ENCODE results near the gene ZDHHC9. TPM values are rescaled to one million over a fixed set of nuclear protein-coding genes. Genes with fewer than 3 reads are reported as not detected.

ZDHHC9 gene
- total RNA-seq, 4 donors from 2014 or later: 32.5 to 60.1 (median 41.6) TPM

- no peak for DNase-seq (ENCODE audit: low spot score in 2 of 2)
- no peaks in the 10 kb centered on the region for H3K27me3 ChIP-seq
- no peaks in the 10 kb centered on the region for H3K9me3 ChIP-seq
- H3K4me1 ChIP-seq: no peaks in the 10 kb centered on the region
- no peak overlapping the region for H3K27ac ChIP-seq
- WGBS: 61% methylated on average over 6 of the region's 6 CpGs
- TF ChIP-seq EP300 (IDR thresholded peaks at IDR 0.05) (no peak), POLR2A (IDR thresholded peaks at IDR 0.05) (no peak), CTCF (IDR thresholded peaks at IDR 0.05) (no peak), POLR2AphosphoS5 (IDR thresholded peaks at IDR 0.05) (no peak)
- no peak overlapping the region for H3K4me3 ChIP-seq
- peaks cover 17% of the 10 kb centered on the region for H3K36me3 ChIP-seq
Measured at GRCh38 chrX:129813662-129814368, 29.9 kb downstream of the ZDHHC9 start.

- 82% methylated on average over 7 of the region's 7 CpGs for WGBS
- H3K27me3 ChIP-seq: no peaks in the 10 kb centered on the region
- H3K36me3 ChIP-seq: peaks cover 30% of the 10 kb centered on the region
- H3K27ac ChIP-seq: peak overlapping the region; percentile 24
- H3K4me1 ChIP-seq: no peaks in the 10 kb centered on the region
- H3K4me3 ChIP-seq: no peak overlapping the region
- no peak for DNase-seq (ENCODE audit: low spot score in 2 of 2)
- TF ChIP-seq CTCF (IDR thresholded peaks at IDR 0.05) (no peak), POLR2AphosphoS5 (IDR thresholded peaks at IDR 0.05) (no peak), POLR2A (IDR thresholded peaks at IDR 0.05) (no peak), EP300 (IDR thresholded peaks at IDR 0.05) (no peak)
- no peaks in the 10 kb centered on the region for H3K9me3 ChIP-seq
Measured at GRCh38 chrX:129808829-129809796, 34.6 kb downstream of the ZDHHC9 start.

GRCh38 chrX:129808158-129808828 is 35.4 kb downstream of the ZDHHC9 start:
- Histone ChIP-seq H3K4me3 (no peak overlapping the region), H3K9me3 (no peaks in the 10 kb centered on the region), H3K36me3 (peaks cover 30% of the 10 kb centered on the region), H3K27ac (no peak overlapping the region), H3K4me1 (no peaks in the 10 kb centered on the region), H3K27me3 (no peaks in the 10 kb centered on the region)
- 49% methylated on average over 2 of the region's 2 CpGs for WGBS
- DNase-seq (ENCODE audit: low spot score in 2 of 2): no peak
- no peak for TF ChIP-seq CTCF (IDR thresholded peaks at IDR 0.05)
- TF ChIP-seq EP300 (IDR thresholded peaks at IDR 0.05): no peak
- no peak for TF ChIP-seq POLR2A (IDR thresholded peaks at IDR 0.05)
- no peak for TF ChIP-seq POLR2AphosphoS5 (IDR thresholded peaks at IDR 0.05)

- H3K27me3 ChIP-seq: no peaks in the 10 kb centered on the region
- TF ChIP-seq EP300 (IDR thresholded peaks at IDR 0.05) (no peak), POLR2AphosphoS5 (IDR thresholded peaks at IDR 0.05) (no peak), CTCF (IDR thresholded peaks at IDR 0.05) (no peak), POLR2A (IDR thresholded peaks at IDR 0.05) (no peak)
- whole genome bisulfite sequencing: 93% methylated on average over 4 of the region's 4 CpGs
- peak in 1 of 2 donors; percentile 44 for DNase-seq (ENCODE audit: low spot score in 2 of 2)
- H3K4me3 ChIP-seq: no peak overlapping the region
- H3K27ac ChIP-seq: no peak overlapping the region
- H3K36me3 ChIP-seq: peaks cover 18% of the 10 kb centered on the region
- H3K9me3 ChIP-seq: no peaks in the 10 kb centered on the region
- H3K4me1 ChIP-seq: no peaks in the 10 kb centered on the region
Measured at GRCh38 chrX:129804806-129805205, 38.9 kb downstream of the ZDHHC9 start.
